ENCODE measurements around the gene AUTS2. TPM values are rescaled to one million over a fixed set of nuclear protein-coding genes. Genes with fewer than 3 reads are reported as not detected.

AUTS2 gene
- total and polyA plus RNA-seq, 11 donors = 3.4 to 14.0 (median 7.3) TPM

- intact Hi-C loops (cut with DNase I) = loop anchor here in 4 of 10 donors (5.0 to 10.0 kb wide), 5 partner anchors 98 to 1875 kb away; no protein-coding TSS in a partner anchor
Observed at GRCh38 chr7:69939317-69939716, 341.0 kb downstream of the AUTS2 start.

GRCh38 chr7:69941077-69941651 lies 342.9 kb downstream of the AUTS2 start:
- WGBS, 4 donors = 80 to 89% (median 83%) methylated on average over 7 of the region's 7 CpGs
- intact Hi-C loops (cut with DNase I) = loop anchor here in 1 of 10 donors (10.0 kb wide), 1 partner anchor 754 kb away; no protein-coding TSS in a partner anchor
- no peaks in the 10 kb centered on the region for H3K27me3 ChIP-seq
- H3K36me3 ChIP-seq = no peaks in the 10 kb centered on the region
- H3K27ac ChIP-seq = no peak overlapping the region
- no peak for DNase-seq
- ATAC-seq = no peak
- H3K4me3 ChIP-seq = no peak overlapping the region
- no peaks in the 10 kb centered on the region for H3K4me1 ChIP-seq
- no peaks in the 10 kb centered on the region for H3K9me3 ChIP-seq
- no peak for TF ChIP-seq CTCF (IDR thresholded peaks at IDR 0.05)
- TF ChIP-seq POLR2A (IDR thresholded peaks at IDR 0.05) = no peak

More at GRCh38 chr7:69939317-69939716, 341.0 kb downstream of the AUTS2 start:
- peaks cover 0 to 14% (median 0%) of the 10 kb centered on the region in 12 donors for H3K4me1 ChIP-seq
- no peaks in the 10 kb centered on the region for H3K27me3 ChIP-seq
- no peak overlapping the region for H3K4me3 ChIP-seq
- WGBS, 4 donors = 94 to 96% (median 94%) methylated on average over 1 of the region's 1 CpG
- no peak for DNase-seq
- no peak for ATAC-seq
- H3K9me3 ChIP-seq = no peaks in the 10 kb centered on the region
- no peak for TF ChIP-seq POLR2A (IDR thresholded peaks at IDR 0.05)
- TF ChIP-seq CTCF (IDR thresholded peaks at IDR 0.05) = no peak
- no peaks in the 10 kb centered on the region for H3K36me3 ChIP-seq
- H3K27ac ChIP-seq = no peak overlapping the region

GRCh38 chr7:69942573-69942972 lies 344.3 kb downstream of the AUTS2 start:
- H3K4me1 ChIP-seq = no peaks in the 10 kb centered on the region
- no peak overlapping the region for H3K4me3 ChIP-seq
- H3K27ac ChIP-seq = no peak overlapping the region
- ATAC-seq = no peak
- TF ChIP-seq POLR2A (IDR thresholded peaks at IDR 0.05) (no peak), CTCF (IDR thresholded peaks at IDR 0.05) (no peak)
- H3K27me3 ChIP-seq = no peaks in the 10 kb centered on the region
- DNase-seq = no peak
- 83 to 97% (median 88%) methylated on average over 1 of the region's 1 CpG for WGBS, 4 donors
- H3K36me3 ChIP-seq = no peaks in the 10 kb centered on the region
- no peaks in the 10 kb centered on the region for H3K9me3 ChIP-seq
- intact Hi-C loops (cut with DNase I) = loop anchor here in 1 of 10 donors (10.0 kb wide), 1 partner anchor 752 kb away; no protein-coding TSS in a partner anchor

- TF ChIP-seq CTCF (IDR thresholded peaks at IDR 0.05) (no peak), POLR2A (IDR thresholded peaks at IDR 0.05) (no peak)
- no peak overlapping the region for H3K4me3 ChIP-seq
- no peaks in the 10 kb centered on the region for H3K36me3 ChIP-seq
- H3K9me3 ChIP-seq = no peaks in the 10 kb centered on the region
- no peak overlapping the region for H3K27ac ChIP-seq
- ATAC-seq (no peak), DNase-seq (no peak)
- intact Hi-C loops (cut with DNase I) = loop anchor here in 1 of 10 donors (10.0 kb wide), 1 partner anchor 748 kb away; no protein-coding TSS in a partner anchor
- 94 to 99% (median 96%) methylated on average over 5 of the region's 5 CpGs for WGBS, 4 donors
- H3K27me3 ChIP-seq = no peaks in the 10 kb centered on the region
- peaks cover 0 to 12% (median 0%) of the 10 kb centered on the region in 12 donors for H3K4me1 ChIP-seq
Observed at GRCh38 chr7:69946901-69947300, 348.6 kb downstream of the AUTS2 start.
